ENCODE data around the gene DYNLT1.
"Not testable (repeated sequence)": the region's sequence is repeated elsewhere in the genome, so short reads cannot be mapped to it uniquely, and the experiment has no call there.

DYNLT1 gene

DNA sequence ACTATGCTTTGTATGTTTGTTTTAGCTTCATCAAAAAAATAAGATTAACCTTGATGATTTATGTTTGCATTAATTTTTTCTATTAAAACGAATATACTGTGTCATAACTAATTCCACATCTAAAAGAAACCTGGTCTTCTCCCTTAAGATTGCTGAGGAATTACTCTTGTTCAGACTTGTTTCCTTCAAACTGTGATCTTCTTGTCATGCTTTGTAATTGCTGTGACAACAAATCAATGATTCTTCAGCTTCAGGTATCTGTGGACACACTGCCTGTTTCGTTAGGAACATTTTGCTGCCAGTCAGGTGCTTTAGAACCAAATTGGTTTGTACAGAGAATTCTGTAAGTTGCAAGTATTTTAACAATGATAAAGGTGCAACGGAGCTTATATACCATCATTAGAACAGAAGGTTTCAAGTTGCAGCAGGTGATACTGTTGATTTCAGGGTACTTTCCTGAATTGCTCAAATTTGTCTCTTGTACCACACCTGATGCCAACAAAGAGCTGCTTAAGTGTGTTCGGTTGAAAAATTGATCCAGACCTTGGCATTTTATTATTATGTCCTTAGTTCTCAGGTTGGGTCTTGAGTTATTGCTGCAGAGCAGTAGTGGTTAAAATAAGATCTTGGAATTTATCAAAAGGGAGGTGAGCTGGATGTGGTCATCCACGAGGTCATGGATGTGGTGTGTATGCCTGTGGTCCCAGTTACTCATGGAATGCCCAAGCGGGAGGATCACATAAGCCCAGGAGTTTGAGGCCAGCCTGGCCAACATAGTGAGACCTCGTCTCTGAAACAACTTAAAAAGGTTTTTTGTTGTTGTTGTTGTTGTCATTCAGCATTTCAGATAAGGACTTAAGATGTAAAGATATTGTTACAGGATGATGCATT, 24.8 kb upstream of the DYNLT1 start:
- H3K4me3 Mint-ChIP-seq = no peak overlapping the region
- DNase-seq = no peak
- H3K27ac Mint-ChIP-seq = no peak overlapping the region
- no peak for ATAC-seq
- peaks cover 5% of the 10 kb centered on the region for H3K4me1 Mint-ChIP-seq
- no peaks in the 10 kb centered on the region for H3K27me3 Mint-ChIP-seq
- no peaks in the 10 kb centered on the region for H3K9me3 Mint-ChIP-seq

DNA sequence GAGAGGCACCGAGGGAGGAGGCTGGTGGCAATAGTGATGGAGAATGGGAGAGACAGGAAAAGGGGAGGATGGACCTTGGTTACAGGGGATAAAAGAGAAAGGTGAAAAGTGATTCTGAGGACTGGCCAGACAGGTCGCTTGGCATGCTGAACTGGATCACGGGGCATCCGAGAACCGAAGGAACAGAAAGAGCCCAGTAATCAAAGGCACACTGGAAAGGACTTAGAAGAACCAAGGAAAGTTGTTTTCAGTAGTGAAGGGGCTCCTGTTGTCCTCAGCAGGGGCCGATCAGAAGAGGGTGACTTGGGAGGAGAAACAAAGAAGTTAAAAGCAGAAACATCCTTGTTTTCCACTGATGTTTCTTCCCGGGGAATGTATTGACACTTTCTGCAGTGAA, 24.2 kb upstream of the DYNLT1 start:
- peaks cover 5% of the 10 kb centered on the region for H3K4me1 Mint-ChIP-seq
- ATAC-seq (no peak), DNase-seq (no peak)
- no peak overlapping the region for H3K4me3 Mint-ChIP-seq
- no peak overlapping the region for H3K27ac Mint-ChIP-seq
- H3K27me3 Mint-ChIP-seq = no peaks in the 10 kb centered on the region
- H3K9me3 Mint-ChIP-seq = no peaks in the 10 kb centered on the region

DNA sequence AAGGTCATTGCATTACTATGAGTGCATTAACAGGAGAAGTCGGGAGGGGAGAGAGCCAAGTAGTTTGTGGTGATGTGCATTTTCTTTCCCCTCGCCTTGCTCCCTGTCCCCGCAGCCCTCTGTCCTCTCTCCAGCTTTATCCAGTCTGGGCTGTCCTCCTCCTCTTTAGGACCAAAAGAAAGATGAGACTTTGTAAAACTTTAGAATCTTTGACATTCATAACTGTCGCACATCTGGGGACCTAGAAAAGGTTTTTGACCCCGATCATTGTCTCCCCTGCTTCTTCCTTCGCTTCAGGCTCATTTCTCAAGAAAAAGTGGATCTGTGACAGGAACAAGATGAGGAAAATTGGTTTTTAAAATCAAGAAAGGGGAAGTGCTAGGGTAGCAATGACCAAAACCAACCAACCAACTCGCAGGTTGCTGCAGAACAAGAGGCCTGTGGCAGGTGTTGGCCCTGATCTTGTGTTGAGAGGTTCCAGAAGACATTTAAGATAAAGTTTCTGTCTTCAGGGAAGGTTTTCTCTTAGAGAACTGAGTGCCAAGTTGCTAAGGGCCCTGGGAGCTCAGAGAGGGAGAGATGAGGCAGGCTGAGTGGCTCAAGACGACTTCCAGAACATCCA, 22.9 kb upstream of the DYNLT1 start:
- Mint-ChIP-seq H3K4me3 (no peak overlapping the region), H3K27ac (peak overlapping the region; percentile 10 to 65), H3K9me3 (no peaks in the 10 kb centered on the region), H3K27me3 (no peaks in the 10 kb centered on the region), H3K4me1 (peaks cover 12% of the 10 kb centered on the region)
- DNase-seq = peak in 1 of 2 donors; percentile 3
- no peak for ATAC-seq

DNA sequence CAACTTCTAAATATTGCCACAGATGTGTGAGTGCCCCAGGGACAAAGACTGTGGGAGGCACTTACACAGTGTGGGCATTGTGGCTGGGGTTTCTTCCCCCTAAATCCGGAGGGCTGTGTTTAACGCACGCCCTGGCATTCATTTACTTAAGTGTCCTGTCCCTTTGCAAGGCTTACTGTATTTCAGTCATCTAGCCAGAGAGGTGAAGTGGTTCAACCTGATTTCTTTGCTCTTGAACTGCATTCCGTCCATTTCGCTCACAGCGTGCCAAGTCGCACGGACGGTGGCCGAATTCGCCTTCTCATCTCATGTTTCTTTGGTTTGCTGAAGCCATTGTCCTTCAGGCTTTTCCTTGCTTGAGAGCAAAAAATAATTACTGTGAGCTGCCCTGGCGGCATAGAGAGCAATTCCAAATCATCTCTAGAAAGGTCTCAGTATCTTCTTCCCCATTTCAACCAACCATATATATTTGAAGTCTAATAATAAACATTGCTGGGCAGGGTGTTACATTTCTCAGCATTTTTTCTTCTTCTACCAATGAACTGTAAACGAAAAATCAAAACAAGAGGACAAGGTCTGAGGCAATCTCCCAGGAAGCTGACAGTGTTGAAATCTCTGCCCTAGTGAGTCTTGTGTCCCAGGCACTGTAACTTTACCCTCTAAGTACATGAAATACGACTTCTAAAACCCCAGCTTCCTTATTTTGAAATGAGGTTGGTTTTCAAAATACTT, 22.3 kb upstream of the DYNLT1 start:
- no peak for ATAC-seq
- Mint-ChIP-seq H3K9me3 (no peaks in the 10 kb centered on the region), H3K4me3 (no peak overlapping the region), H3K4me1 (peaks cover 12% of the 10 kb centered on the region), H3K27ac (peak overlapping the region in 1 of 2 donors; percentile 83), H3K27me3 (no peaks in the 10 kb centered on the region)
- DNase-seq = no peak

DNA sequence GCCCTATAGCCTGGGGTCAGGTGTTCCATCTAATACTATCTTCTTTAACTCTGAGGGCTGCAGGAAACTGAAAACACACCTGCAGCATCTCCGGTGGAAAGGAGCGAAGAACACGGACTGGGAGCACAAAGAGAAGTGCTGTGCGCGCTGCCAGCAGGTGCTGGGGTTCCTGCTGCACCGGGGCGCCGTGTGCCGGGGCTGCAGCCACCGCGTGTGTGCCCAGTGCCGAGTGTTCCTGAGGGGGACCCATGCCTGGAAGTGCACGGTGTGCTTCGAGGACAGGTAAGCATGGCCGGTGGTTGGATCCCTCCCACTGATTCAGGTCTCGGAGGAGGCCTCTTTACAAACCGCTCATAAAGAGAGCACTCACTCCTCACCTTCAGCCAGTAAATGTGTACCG, 20.8 kb upstream of the DYNLT1 start:
- Mint-ChIP-seq H3K27ac (no peak overlapping the region), H3K4me1 (peaks cover 21% of the 10 kb centered on the region), H3K4me3 (no peak overlapping the region), H3K27me3 (no peaks in the 10 kb centered on the region), H3K9me3 (no peaks in the 10 kb centered on the region)
- ATAC-seq = no peak
- DNase-seq = peak in 1 of 2 donors; percentile 5

DNA sequence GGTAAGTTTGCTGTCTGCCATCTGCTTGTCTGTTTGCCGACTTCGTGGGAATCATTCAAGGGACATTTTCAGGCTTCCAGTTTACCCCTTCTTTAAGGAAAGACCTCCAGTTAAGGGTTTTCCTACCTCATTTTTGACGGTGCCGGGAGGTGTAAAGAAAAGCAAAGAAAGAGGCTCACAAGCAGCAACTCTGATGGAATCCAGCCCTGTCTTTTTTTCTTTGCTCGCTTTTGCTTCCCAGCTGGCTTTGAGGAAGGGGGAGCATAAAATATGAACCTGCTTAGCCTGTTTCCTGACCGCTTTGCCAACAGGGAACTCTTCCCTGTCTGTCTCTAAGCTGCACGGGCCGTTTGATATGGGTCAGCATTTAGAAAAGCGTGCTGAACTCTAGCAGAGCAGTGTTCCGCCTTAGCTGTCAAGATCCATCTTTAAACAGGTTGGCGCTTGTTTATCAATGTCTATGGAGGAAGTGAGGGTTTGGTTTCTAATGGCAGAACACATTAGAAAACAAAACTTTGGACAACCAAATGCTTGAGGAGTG, 19.2 kb upstream of the DYNLT1 start:
- H3K4me3 Mint-ChIP-seq = no peak overlapping the region
- peaks cover 31% of the 10 kb centered on the region for H3K4me1 Mint-ChIP-seq

DNA sequence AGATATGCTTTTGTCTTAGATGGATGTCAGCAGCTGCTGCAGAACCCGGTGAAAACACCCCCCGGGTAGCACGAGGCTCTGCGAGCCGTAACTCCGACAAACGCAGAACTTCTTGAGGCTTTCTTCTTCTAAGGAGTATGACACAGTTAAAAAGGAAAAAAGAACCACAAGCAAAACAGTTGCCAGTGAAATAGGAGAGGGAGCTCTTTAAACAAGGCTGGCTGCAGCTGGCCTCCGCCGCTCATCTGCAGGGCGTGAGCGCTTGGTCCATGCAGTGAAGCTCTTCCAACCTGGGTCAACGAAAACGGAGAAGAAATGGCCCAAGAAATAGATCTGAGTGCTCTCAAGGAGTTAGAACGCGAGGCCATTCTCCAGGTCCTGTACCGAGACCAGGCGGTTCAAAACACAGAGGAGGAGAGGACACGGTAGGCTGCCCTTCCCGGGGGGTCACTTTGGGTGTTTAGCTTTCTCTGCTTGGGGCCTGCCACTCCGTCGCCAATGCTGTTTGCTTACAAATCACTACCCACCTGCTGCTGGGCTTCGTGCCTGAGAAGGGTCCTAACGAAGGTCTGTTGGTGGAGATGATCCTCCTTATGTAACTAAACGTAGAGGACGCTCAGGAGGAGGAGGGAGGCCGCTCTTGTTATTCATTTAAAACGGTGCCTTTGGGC, 18.5 kb upstream of the DYNLT1 start:
- Mint-ChIP-seq H3K27me3 (no peaks in the 10 kb centered on the region), H3K27ac (peak overlapping the region in 1 of 2 donors; percentile 19)

More for the DNA sequence above, 19.2 kb upstream of the DYNLT1 start:
- no peak for ATAC-seq
- Mint-ChIP-seq H3K9me3 (no peaks in the 10 kb centered on the region), H3K27me3 (no peaks in the 10 kb centered on the region), H3K27ac (no peak overlapping the region)
- DNase-seq = no peak

DNA sequence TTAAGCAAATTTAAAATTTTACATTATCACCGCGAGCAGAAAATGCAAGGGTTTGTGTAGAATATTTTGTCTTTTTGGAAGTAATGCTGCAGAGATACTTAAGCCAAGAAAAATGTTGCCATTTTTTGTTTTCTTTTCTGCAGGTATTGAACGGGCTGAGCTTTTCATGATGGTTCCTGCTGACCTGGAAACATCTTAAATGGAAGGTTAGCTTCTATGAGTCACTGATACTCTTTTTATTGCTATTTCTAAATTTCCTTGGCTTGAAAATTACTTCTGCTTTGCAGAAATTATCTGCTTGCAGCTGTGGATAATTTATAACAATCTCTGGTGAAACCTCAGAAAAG, 18.0 kb upstream of the DYNLT1 start:
- Mint-ChIP-seq H3K9me3 (no peaks in the 10 kb centered on the region), H3K4me1 (peaks cover 31% of the 10 kb centered on the region), H3K4me3 (peak overlapping the region in 1 of 2 donors; percentile 45), H3K27ac (no peak overlapping the region), H3K27me3 (no peaks in the 10 kb centered on the region)
- DNase-seq (no peak), ATAC-seq (no peak)

More for the DNA sequence above, 18.5 kb upstream of the DYNLT1 start:
- Mint-ChIP-seq H3K4me1 (peaks cover 31% of the 10 kb centered on the region), H3K4me3 (peak overlapping the region; percentile 13 to 45), H3K9me3 (no peaks in the 10 kb centered on the region)
- DNase-seq (no peak), ATAC-seq (no peak)

DNA sequence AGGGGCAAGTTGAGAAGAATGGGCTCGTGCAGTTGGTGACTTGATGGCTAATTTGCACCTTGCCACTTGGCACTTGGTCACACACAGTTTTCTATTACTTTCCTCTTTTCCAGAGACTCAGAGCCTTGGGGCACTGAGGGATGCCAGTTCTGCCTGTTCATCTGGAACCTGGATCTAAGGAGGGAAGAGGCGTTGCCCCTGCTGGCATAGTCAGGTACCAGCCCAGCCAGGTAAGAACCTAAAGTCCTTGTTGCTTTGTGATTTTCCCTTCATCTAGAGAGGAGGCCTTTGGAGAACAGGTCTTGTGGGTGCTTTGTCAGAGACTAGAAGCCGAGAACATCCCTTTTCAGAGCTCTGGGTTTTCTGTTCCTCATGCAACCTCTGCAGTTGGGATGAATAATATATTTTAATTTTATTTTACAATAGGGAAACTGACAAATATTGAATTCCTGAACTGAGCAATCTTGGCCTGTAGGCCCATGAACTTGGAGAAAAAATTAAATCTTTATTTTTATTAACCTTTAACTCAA, 16.7 kb upstream of the DYNLT1 start:
- Mint-ChIP-seq H3K27me3 (no peaks in the 10 kb centered on the region), H3K27ac (no peak overlapping the region), H3K9me3 (no peaks in the 10 kb centered on the region), H3K4me3 (no peak overlapping the region), H3K4me1 (peaks cover 42% of the 10 kb centered on the region)
- ATAC-seq (no peak), DNase-seq (no peak)

DNA sequence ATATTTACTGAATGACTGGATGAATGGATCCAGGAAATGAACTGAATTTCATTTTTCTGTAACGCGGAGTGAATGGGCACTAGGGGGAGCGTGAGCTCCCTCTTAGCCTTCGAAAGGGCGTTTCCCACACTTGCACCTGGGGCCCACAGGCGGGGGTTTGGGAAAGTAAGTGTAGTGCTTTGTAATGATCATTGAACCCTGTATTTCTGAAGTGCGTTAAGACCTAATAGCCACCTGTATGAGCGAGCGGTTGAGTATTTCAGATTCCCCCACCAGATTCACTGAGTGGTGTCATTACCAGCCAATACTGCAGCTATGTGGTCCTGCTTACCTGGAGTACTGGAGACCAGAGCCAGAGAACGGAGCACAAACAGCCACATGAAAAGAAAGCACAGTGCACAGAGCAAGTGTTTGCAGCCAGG, 15.8 kb upstream of the DYNLT1 start:
- Mint-ChIP-seq H3K4me1 (peaks cover 50% of the 10 kb centered on the region), H3K27me3 (no peaks in the 10 kb centered on the region), H3K4me3 (no peak overlapping the region), H3K27ac (no peak overlapping the region), H3K9me3 (no peaks in the 10 kb centered on the region)
- ATAC-seq (peak; percentile 81), DNase-seq (no peak)

DNA sequence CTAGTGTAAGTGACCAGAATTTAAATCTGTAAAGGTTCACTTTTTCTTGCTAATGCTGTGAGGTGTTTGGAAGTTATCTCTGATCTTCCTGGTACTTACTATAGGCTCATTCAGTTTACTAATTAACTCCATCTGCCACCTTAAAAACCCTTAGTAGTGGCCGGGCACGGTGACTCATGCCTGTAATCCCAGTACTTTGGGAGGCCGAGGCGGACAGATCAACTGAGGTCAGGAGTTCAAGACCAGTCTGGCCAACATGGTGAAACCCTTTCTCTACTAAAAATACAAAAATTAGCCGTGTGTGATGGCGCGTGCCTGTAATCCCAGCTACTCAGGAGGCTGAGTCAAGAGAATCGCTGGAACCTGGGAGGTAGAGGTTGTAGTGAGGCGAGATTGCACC, 12.4 kb upstream of the DYNLT1 start:
- ATAC-seq, H3K27me3 Mint-ChIP-seq, H3K9me3 Mint-ChIP-seq, H3K4me3 Mint-ChIP-seq: not testable (repeated sequence)
- Mint-ChIP-seq H3K27ac (peak overlapping the region in 1 of 2 donors; percentile 74), H3K4me1 (peaks cover 76% of the 10 kb centered on the region)
- DNase-seq = peak in 1 of 2 donors; percentile 1

DNA sequence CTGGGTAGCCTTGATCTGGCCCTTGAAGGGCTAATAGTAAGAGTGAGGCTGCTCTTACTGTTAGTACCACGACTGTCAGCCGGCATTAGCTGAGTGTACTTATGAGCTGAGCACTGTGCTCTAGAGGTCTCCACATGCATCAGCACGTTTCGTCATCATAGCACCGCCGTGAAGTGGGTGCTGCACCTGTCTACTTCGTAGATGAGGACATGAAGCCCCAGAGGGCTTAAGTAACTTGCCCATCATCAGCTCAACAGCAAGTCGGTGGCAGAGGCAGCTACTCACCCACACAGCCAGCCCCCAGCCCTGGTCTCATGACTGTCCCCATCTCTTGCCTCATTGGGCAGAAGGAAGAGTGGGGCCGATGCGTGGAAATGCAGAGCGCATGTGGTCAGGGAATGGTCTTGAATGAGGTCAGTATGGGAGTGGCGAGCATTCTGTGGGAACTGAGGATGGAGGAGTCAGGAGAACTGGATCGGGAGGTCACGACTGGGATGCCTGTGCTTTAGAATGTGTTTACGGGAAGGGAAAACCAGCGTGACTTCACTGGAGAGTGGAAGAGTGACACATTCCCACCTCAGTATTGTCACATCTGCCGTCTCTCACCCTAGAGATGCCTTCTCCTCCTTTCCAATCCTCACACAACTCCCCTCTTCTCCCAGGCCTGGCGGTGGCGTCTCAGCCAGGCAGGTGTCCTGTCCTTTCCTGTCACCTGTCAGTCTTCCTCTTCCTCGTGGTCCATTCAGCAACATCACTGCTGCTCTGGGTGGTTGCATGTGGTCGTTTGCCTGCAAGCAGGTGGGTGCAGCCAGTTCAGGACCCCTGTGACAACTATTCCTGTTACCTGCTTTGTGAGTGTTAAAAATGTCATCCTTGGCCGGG, 11.3 kb upstream of the DYNLT1 start:
- H3K9me3 Mint-ChIP-seq = no peaks in the 10 kb centered on the region
- peak overlapping the region in 1 of 2 donors; percentile 60 for H3K27ac Mint-ChIP-seq
- no peaks in the 10 kb centered on the region for H3K27me3 Mint-ChIP-seq
- H3K4me1 Mint-ChIP-seq = peaks cover 80% of the 10 kb centered on the region
- ATAC-seq (no peak), DNase-seq (peak in 1 of 2 donors; percentile 8)
- peak overlapping the region; percentile 88 to 90 for H3K4me3 Mint-ChIP-seq

DNA sequence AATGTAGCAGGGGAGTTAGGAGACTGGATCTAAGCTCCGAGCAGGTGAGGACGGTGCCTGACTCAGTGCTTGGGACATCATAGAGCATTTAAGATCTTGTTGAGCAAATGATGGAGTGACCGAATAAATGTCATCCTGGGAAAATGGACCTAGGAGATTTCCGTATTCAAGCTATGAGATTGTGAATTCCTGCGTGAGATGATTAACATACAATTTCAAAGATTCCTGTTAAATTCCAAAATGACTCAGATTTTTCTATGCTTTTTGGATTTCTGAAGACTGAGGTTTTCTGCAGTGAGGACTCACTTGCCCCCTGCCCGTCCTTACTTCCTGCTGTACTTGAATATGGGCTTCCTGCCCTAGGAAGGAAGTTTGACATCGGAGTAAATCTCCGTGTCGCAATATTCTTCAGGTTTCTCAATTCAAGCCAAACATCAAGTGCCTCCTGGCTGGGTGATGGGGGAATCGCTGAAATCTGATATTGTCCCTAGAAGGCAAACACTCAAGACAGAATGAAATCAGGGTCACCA, 10.5 kb upstream of the DYNLT1 start:
- Mint-ChIP-seq H3K9me3 (no peaks in the 10 kb centered on the region), H3K27ac (peak overlapping the region; percentile 97 to 98), H3K4me1 (peaks cover 74% of the 10 kb centered on the region), H3K4me3 (peak overlapping the region; percentile 88 to 90), H3K27me3 (no peaks in the 10 kb centered on the region)
- DNase-seq (peak in 1 of 2 donors; percentile 7), ATAC-seq (no peak)

DNA sequence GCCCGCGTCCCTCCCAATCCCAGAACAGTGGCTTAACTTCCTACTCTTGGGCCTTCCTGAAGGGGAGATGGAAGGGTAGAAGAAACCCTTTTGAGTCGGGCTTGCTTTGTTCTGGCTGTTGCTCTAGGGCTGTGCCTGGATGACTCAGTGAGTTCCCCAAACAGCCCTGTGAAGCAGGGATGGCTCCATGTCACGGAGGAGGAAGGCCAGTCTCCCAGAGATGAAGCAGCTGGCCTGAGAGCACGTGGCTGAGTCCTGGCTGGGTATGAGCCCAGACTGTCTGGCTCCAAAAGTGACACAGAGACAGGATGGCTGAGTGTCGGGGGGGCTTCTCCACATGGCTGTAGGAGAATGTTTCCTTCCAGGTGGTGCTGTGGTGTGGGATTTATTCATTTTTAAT, 10.0 kb upstream of the DYNLT1 start:
- Mint-ChIP-seq H3K4me1 (peaks cover 73% of the 10 kb centered on the region), H3K4me3 (peak overlapping the region; percentile 88 to 90), H3K27ac (peak overlapping the region; percentile 97 to 98), H3K27me3 (no peaks in the 10 kb centered on the region), H3K9me3 (no peaks in the 10 kb centered on the region)
- DNase-seq (peak in 1 of 2 donors; percentile 8), ATAC-seq (no peak)

All from stimulated activated naive CD8-positive, alpha-beta T cell treated with anti-CD3 and anti-CD28 coated beads, Interleukin-15, amount 100 ng/mL, for 72 hours (primary cell).